GM21737 (cell line): ENCODE measurements around the gene TNFAIP8.

Source experiments
- ATAC-seq: cut with Tn5 transposase; IDR thresholded peaks from one replicate; pipeline ENCODE4 v1.9.1; 2021; ENCODE audit warnings: mild to moderate bottlenecking, moderate library complexity; ENCODE audit not compliant: unreplicated experiment

TNFAIP8 gene

DNA sequence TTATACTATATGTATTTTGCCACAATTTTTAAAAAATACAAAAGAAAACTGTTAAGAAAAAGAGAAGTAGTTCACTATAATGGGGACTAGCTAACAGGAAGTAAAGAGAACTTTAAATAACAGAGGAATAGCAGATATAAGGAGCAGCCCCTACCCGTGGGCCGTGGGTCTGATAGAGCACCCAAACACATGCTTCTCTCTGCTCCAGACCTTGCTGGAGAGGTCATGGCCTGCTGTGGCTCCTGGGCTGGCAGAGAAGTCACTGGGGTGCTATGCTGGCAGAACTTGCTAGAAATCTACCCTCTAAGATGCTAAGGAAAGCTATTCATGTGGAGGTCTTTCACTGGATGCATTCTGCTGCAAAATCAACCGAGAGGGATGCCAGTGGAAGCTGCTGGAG lies 10.0 kb upstream of the TNFAIP8 start:
- ATAC-seq: no peak

- ATAC-seq: no peak
Measured at GRCh38 chr5:119346394-119346793, 9.4 kb upstream of the TNFAIP8 start.

GRCh38 chr5:119347574-119347973 lies 8.2 kb upstream of the TNFAIP8 start:
- no peak for ATAC-seq

DNA sequence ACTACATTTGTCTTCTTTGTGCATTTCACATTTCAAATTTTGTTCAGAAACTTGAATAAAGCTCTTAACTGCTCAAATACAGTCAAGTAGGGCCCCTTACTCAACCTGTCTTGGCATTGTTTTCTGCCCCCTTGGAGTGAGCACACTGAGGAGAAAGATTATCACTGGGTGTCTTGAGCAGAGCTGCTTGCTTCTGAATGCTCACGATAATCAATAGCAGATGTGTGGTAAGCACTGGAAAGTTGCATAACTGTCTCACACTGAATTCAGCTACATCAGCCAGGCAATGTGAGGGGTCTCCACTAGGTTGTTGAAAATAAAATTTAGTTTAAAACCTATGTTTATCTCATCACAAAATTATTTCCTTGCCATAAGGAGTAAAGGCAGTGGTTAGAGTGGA lies 7.8 kb upstream of the TNFAIP8 start:
- no peak for ATAC-seq

DNA sequence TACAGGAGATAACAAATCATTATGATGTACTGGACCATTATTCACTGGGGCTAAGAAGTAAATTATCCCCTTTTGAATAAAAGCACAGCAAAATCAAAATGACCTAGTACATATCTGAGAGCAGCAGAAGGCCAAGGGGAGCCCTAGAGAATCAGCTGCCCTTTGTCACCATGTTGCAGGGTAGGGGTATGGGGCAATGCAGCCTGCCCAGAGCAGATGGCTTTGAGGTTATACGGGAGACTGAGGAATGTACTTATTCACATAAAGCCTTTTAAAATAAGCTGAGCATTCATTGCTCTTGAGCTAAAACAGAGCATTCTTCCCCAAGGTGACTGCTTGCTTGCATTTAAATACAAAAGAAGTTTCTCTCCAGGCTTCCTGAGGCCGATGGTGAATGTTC lies 2.6 kb upstream of the TNFAIP8 start:
- ATAC-seq: no peak

DNA sequence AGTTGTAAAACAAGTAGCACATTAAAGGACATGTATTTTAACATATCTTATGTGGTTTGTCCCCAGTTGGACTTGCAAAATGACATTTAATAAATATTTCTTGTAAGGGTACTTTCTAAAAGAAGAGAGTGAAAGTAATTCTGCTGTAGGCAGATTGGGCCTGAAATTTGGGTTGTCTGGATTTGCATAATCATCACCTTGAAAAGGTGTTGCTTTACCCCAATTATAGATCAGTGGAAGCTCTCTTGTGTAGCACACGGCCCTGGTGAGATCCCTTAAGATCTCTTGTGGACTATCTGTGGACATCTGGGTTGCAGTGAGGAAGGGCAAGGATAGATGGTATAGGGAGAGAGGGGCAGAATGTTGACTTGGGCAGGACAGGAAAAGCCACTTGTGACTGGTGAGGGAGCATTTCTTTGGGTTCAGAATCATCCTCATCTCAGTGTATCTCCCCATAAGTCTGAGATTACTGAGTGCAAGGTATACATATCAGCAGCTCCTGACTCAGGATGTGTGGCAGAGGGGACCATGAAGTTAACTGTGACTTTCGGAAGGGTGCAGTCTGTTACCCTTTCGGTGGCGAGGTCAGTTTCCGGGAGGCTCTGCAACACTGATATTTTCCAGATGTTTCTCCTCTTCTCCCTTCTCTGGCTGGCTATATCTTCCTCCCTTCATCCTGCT lies 2.0 kb upstream of the TNFAIP8 start:
- peak; percentile 59 for ATAC-seq

DNA sequence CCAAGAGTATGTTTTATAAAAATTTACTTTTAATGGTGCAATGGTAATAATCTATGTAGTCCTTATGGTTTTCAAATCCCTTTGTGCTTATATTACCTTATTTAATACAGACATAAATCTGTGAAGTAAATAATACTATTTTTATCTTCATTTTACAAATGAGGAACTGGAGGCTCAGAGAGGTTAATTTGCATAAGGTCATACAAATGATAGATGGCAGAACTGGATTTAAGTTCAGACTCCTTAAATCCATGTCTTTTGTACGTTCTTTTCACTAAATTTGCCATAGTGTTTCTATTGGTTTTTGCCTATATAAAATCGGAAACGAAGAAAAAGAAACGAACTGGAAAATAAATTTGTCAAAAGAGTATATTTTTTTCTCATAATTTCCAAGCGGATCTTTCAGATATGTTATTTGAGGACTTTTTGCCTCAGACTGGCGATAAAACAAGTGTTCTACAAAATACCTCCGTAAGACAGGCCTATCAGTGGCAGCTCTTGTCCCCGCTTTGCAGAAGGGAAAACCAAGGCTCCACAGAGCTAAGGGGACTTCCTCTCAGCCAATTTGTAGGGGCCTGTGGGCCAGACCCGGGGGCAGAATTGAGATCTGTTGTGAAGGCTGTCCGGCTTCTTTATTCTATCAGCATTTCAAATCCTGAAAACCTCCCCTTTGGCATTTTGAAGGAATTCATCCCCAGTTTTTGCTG lies 1.1 kb upstream of the TNFAIP8 start:
- ATAC-seq: no peak

DNA sequence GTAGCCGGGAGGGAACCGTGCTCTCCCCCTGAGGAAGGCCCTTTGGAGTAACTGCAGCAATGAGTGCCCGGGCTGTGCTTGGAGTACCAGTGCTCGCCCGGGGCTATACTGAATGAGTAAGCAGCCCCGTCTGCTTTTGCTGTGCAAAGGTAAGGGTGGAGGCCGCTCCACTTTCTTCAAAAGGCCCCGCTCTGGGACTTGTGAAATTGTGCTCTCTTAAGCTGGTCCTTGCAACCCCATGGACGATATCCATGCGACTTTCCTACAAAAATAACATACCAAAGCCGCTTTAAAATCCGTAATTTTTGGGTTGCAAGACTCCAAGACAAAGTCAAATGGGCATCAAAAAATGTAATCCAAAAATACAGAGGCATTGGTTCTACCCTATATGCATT lies 578 bp upstream of the TNFAIP8 start:
- peak; percentile 20 for ATAC-seq

DNA sequence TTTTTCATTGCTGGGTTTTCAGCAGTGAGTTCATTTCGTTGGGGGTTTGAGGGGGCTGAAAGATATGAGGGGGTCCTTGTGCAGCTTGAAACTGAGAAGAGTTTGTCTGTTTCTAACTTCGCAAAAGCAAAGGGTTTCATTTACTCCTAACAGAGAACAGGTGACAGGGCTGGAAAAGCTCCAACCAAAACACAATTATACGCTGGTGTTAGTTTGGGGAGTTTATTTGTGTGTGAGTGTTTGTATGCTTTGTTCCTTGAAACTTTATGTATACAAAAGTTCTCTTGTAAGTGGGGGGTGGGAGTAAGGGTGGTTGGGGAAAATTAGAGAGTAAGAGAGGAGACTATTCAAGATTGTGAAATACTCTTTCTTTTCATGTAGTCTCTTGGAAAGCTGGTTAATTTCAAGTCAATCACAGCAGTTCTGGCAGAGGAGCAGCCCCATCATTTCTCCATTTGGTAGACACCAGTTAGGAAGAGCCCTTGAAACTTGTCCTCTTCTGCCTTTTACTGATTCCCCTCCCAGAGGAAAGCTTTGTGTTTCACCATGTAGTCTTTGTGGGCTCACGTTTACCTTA lies 881 bp downstream of the TNFAIP8 start:
- no peak for ATAC-seq

DNA sequence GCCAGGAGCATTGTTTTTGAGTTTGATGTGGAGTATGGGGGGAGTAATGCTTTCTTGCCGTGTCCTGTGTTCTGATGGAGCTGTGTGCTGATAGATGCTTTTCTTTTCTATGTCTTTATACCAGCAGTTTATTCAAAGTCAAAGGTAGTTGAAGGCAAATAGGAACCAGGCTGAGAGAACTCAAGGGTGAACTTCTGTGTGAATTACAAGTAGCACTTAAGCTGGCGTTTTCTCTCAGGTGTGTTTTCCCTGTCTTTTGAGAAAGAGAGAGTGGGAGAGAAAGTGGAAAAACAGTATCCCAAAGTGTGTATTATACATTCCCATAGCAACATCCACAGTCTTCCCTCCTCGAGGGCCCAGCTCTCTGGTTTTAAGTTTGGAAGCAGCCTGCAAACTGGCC lies 1.5 kb downstream of the TNFAIP8 start:
- ATAC-seq: no peak

GRCh38 chr5:119357808-119358529 lies 2.1 kb downstream of the TNFAIP8 start:
- ATAC-seq: no peak

DNA sequence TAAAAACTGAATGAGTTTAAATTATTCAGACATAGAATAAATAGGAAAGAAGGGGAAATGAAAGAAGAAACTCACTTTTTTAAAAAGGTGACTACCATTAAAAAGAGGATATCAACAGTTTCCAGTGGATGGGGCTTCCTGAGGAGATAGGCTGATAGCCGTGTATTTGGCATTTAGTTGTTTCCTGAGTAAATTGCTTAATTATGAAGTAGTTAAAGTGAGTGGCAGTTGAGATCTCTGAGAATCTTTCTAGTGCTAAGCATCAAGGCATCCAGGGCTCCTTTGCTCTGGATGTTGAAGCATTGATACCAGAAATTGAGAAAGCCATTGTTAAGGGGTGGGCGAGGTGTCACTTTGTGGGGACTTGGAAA lies 2.7 kb downstream of the TNFAIP8 start:
- ATAC-seq: no peak

GRCh38 chr5:119358901-119359603 lies 3.2 kb downstream of the TNFAIP8 start:
- ATAC-seq: no peak

- ATAC-seq: no peak
Measured at GRCh38 chr5:119359737-119360413, 4.1 kb downstream of the TNFAIP8 start.

DNA sequence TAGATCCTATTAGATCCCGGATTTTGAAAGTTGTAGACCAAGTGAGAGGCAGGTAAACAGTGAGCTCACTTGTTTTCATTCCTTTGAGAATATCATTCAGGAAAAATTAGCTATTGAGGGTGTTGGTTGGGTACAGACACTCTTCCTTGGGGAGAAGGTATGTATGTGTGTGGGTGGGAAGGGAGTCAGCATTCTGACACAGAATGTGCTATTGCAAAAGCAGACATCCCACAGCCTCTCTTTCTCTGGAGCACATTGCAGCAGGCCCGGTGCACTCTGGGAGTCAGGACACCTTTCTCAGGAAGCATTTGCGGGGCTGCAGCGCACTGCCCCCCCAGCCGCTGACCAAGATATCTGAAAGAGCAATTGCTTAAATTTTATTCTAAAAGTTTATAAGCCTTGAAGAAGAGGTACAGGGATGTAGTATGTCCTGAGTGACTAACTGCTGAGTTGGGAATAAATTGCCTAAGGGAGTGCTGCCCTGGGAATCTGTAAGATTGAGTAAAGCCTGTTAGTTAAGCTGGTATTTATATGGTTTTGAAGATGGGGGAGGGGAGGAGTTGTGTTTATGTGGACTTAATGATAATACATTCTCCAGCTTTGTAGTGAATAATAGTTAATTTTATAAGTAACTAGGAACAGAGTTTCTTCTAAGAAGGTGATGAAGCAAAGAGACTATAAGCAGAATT lies 5.2 kb downstream of the TNFAIP8 start:
- no peak for ATAC-seq

DNA sequence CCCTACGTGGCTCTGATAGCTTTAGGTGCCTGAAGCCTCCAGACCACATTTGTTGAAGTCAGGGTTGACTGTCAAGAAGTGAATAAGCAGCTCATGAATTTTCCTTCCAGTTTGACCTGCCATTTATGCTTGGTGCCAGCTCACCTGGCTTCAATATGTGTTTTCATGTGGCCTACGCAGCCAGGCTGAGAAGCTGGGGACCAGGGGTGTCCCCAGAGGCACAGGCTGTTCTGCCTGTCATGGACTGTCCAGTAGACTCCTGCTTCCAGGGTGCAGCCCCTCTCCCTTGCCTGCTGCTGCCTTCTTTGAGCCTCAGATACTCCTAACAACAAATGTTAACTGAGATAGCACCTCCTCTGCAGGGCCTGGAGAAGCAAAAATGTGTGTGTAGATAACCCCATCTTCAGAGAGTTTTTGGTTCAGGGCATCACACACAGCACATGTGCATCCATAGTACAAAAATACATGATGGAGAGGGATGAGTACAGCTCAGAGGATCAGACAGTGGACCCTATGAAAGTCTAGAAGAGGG lies 5.8 kb downstream of the TNFAIP8 start:
- no peak for ATAC-seq

DNA sequence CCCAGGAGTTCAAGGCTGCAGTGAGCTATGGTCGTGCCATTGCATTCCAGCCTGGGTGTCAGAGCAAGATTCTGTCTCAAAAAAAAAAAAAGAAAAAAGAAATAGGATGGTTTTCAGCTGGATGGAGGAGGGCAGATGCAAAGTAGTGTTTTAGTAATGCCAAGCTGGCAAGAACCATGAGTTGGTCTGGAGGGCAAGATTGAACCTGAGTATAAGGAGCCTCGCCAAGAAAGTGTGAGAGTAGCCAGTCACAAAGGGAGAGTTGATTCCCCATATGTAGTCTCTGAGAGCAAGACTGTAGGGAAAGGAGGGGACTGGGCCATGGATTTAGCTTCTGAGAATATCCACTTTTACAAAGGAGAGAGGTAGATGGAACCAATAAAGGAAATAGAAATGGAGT lies 6.9 kb downstream of the TNFAIP8 start:
- ATAC-seq: no peak

- ATAC-seq: no peak
Measured at GRCh38 chr5:119363271-119363670, 7.5 kb downstream of the TNFAIP8 start.

GRCh38 chr5:119363936-119364335 lies 8.1 kb downstream of the TNFAIP8 start:
- no peak for ATAC-seq
